ENCODE results near the gene RNGTT.
"Not testable (repeated sequence)": the region's sequence is repeated elsewhere in the genome, so short reads cannot be mapped to it uniquely, and the experiment has no call there.

Gene RNGTT

DNA sequence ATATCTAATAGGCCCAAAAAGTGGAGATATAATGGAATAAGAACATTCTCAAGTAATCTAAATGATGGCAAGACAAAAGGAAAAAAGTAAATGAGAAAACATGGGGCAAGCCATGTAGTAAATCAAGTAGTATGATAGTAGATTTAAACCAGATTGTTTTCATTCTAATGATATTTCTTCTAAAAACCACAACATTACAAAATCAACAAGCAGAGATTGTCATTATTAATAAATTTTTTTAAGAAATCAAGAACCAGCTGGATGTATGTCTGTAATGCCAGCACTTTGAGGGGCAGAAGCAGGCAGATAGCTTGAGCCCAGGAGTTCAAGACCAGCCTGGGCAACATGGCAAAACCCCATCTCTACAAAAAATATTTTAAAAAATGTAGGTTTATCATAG, 155.0 kb downstream of the RNGTT start:
- no peak for DNase-seq (ENCODE audit: low read depth)

GRCh38 chr6:88807622-88808021, 155.8 kb downstream of the RNGTT start:
- no peak for DNase-seq (ENCODE audit: low read depth)

- no peak for DNase-seq (ENCODE audit: low read depth)
Measured at GRCh38 chr6:88806728-88807127, 156.7 kb downstream of the RNGTT start.

DNA sequence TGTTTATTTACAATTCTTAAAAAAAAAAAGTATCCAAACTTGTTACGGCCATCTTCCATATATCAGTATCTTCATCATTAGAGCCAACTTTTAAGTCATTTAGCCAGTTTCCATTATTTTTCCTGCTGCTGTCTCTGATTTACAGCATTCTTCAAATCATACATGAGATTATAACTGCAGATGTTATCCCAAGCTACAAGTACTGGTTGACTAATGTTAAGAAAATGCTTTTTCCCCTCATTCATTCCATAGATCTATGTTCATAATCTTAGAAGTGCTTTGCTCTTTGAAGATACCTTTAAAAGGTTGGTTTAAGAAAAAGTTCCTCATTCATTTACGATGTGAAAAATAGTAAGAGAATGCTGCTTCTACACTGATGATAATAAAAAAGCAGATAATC, 158.7 kb downstream of the RNGTT start:
- no peak for DNase-seq (ENCODE audit: low read depth)

DNA sequence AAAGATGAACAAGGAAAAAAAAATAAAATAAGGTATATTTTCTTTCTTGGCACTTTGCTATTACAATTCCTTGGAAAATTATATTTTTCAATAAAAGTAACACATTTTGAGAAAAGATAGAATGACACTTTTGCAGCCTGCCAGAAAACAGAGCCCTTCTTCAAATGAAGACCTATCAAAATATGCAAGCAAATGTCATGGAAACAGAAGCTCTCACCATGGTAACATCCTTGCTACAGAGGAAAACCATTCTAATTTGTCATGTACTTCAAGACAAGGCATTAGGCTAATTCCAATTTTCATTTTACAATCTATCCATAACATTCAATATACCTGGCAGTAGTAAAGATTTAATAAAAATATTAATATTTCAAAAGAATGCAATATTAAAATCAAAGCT, 177.9 kb downstream of the RNGTT start:
- DNase-seq (ENCODE audit: low read depth): no peak

GRCh38 chr6:88780714-88781389, 182.6 kb downstream of the RNGTT start:
- peak; percentile 4 for DNase-seq (ENCODE audit: low read depth)

DNA sequence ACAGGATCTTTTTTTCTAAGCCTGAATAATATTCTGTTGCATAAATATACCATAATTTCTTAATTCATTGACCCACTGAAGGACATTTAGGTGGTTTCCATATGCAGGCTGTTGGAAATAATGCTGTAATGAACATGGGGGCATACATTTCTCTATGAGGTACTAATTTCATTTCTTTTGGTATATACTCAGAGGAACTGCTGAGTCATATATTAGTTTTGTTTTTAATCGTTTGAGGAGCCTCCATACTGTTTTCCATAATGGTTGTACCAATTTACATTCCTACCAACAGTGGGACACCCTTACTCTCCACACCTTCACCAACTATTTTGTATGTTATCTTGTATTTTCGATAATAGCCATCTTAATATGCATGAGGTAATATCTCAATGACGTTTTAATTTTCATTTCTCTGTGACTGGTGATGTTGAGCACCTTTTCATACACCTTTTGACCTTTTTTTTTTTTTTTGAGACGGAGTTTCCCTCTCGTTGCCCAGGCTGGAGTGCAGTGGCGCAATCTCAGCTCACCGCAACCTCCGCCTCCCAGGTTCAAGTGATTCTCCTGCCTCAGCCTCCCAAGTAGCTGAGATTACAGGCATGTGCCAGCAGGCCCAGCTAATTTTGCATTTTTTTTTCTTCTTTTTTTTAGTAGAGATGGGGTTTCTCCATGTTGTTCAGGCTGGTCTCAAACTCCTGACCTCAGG, 187.4 kb downstream of the RNGTT start:
- DNase-seq (ENCODE audit: low read depth): no peak

DNA sequence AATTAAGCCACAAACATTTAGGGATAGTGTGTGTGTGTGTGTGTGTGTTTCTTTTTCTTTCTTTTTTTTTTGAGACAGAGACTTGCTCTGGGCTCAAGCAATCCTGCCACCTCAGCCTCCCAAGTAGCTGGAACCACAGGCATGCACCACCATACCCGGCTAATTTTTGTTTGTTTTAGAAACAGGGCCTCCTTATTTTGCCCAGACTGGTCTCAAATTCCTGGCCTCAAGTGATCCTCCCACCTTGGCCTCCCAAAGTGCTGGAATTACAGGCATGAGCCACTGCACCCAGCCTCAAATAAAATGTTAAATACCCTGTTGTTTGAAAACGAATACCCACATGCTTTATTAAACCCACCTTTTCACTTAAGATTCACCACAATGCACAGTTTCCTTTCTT, 195.3 kb downstream of the RNGTT start:
- DNase-seq (ENCODE audit: low read depth): not testable (repeated sequence)

DNA sequence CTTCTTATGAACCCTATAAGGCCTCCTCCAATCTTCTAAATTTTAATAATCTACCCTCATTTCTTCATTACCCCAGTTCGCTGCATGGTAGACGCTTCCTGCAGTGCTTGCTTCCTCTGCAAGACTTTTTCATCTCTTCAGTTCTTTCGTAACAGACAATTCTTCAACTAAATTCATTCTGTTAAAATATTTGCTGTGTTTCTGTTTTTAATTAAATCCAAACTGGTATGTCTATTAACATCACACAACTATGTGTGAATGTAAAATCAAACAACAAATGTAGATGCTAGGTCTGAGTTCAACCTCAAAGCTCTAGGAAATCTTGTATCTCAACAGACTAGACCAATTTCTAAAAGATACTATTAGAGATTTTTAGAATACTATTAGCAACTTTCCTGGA, 199.3 kb downstream of the RNGTT start:
- DNase-seq (ENCODE audit: low read depth): no peak

GRCh38 chr6:88763160-88763559, 200.3 kb downstream of the RNGTT start:
- no peak for DNase-seq (ENCODE audit: low read depth)

DNA sequence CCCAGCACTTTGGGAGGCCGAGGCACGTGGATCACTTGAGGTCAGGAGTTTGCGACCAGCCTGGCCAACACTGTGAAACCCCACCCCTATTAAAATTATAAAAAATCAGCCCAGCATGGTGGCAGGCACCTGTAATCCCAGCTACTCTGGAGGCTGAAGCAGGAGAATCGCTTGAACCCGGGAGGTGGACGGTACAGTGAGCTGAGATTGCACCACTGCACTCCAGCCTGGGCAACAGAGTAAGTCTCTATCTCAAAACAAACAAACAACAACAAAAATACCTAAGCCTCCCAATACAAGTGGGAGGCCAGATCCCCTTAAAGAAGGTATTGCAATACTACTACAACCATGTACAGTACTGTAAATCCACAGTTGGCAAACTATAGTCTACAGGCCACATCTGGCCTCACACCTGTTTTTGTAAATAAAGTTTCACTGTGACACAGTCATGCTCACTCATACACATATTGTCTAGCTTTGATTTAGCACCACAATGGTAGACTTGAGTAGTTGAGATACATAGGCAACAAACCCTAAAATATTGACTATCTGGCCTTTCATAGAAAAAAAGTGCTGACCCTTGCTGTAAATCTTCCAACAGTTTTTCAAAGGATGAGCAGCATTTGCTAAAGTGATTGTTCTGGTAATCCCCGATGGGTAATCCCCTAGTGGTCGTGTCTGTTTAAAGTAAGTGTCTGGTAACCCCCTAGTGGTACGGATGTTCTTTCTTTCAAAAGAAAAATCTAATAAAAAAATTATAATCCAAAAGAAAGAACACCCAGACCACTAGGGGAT, 202.0 kb downstream of the RNGTT start:
- no peak for DNase-seq (ENCODE audit: low read depth)

DNA sequence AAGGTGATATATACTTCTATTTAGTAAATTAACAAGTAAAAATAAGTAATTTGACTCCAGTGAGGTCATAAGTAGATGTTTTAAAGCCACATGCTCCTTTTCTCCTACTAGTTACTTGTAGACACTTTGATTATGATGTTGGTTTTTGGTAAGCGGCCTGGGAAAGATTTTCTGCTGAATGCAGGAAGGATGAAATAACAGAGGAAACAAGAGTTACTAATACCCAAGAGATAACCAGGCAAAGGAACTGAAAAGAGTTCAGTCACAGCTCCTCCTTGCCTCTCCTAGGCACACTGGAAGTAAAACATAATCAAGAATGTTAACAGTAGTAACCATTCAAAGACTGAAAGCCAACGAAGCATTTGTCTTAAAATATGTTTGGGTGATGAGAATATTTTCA, 203.3 kb downstream of the RNGTT start:
- no peak for DNase-seq (ENCODE audit: low read depth)

DNA sequence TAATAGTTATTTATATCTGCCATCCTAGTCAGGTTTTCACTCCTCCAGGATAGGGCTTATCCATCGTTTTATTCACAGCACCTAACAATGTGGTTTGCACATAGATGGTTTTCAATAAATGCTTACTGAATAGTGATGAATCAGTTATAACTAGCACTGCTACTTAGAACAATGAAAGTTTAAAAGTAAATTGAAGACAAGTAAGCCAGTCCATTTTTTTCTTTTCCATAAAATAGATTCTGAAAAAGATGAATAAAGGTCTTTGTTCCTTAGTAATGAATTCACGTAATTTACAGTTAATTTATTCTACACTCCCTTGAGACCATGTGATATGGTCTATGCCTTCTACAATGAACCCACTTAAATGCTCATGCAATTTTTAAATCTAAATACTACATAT, 212.5 kb downstream of the RNGTT start:
- DNase-seq (ENCODE audit: low read depth): no peak

DNA sequence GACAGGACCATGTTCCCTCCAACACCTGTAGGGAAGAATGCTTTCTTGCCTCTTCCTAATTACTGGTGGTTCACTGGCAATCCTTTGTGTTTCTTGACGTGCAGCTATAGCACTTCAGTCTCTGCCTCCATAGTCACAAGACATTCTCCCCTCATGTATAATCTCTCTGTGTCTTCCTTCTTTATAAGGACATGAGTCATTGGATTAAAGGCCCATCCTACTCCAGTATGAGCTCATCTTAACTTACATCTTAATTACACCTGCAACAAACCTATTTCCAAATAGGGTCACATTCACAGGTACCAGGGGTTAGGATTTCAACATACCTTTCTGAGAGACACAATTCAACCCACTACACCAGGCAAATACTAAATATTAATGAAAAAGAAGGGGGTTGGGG, 213.6 kb downstream of the RNGTT start:
- DNase-seq (ENCODE audit: low read depth): no peak

DNA sequence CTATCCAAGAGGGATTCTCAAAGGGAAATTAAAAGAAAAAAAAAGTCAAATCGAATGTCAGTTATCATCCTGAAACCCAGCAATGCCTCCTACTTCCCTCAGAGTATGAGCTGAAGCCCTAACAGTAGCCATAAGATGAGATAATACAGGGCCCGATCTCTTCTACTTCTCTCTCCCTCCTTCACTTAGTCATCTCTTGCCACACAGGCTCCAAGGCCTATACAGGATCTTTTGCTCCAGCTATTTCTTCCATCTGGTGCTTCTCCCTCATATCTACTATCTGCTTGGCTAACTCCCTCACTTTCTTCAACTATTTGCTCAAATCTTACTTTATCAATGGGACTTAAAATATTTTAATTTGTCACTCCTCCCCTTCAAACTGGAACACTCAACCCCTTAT, 215.3 kb downstream of the RNGTT start:
- DNase-seq (ENCODE audit: low read depth): no peak

GRCh38 chr6:88741939-88742338, 221.5 kb downstream of the RNGTT start:
- no peak for DNase-seq (ENCODE audit: low read depth)

DNA sequence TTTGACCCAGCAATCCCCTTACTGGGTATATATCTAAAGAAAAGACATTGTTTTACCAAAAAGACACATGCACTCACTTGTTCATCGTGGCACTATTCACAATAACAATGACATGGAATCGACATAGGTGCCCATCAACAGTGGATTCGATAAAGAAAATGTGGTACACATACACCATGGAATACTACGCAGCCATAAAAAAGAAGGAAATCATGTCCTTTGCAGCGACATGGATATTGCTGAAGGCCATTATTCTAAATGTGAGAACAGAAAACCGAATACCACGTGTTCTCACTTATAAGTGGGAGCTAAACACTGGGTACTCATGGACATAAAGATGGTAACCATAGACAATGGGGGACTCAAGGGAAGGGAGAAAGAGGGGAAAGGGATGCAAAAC, 222.3 kb downstream of the RNGTT start:
- no peak for DNase-seq (ENCODE audit: low read depth)

- DNase-seq (ENCODE audit: low read depth): no peak
Measured at GRCh38 chr6:88734544-88734943, 228.9 kb downstream of the RNGTT start.

GRCh38 chr6:88730611-88731011, 232.8 kb downstream of the RNGTT start:
- no peak for DNase-seq (ENCODE audit: low read depth)

- no peak for DNase-seq (ENCODE audit: low read depth)
Measured at GRCh38 chr6:88728756-88729155, 234.7 kb downstream of the RNGTT start.

GRCh38 chr6:88726409-88726808, 237.0 kb downstream of the RNGTT start:
- not testable (repeated sequence) for DNase-seq (ENCODE audit: low read depth)

GRCh38 chr6:88725111-88725975, 238.1 kb downstream of the RNGTT start:
- no peak for DNase-seq (ENCODE audit: low read depth)

Measured in stimulated activated CD8-positive, alpha-beta memory T cell treated with anti-CD3 and anti-CD28 coated beads, Interleukin-7, amount 100 ng/mL, for 24 hours (primary cell).